Dendritic cell treated with granulocyte-macrophage colony-stimulating factor and Interleukin-4, amounts not matched to agents 40 ng/mL and 50 ng/mL, for 4 days (primary cell): Measurements from ENCODE around the gene TBCD.
"Not testable (repeated sequence)": the region's sequence is repeated elsewhere in the genome, so short reads cannot be mapped to it uniquely, and the experiment has no call there.

Experiments
- H3K27ac Mint-ChIP-seq: one replicate; pipeline ENCODE4 v1.8.0; 2022; ENCODE audit warnings: mild to moderate bottlenecking, mixed read lengths
- H3K27me3 Mint-ChIP-seq: one replicate; pipeline ENCODE4 v1.8.0; 2022; ENCODE audit warnings: mild to moderate bottlenecking, mixed read lengths
- H3K36me3 Mint-ChIP-seq: one replicate; pipeline ENCODE4 v1.8.0; 2022; ENCODE audit warnings: low read depth, mixed read lengths
- H3K4me1 Mint-ChIP-seq: one replicate; pipeline ENCODE4 v1.8.0; 2022; ENCODE audit warnings: low read depth, mixed read lengths
- H3K4me3 Mint-ChIP-seq: one replicate; pipeline ENCODE4 v1.8.0; 2022; ENCODE audit warnings: mild to moderate bottlenecking, moderate library complexity, mixed read lengths
- H3K9me3 Mint-ChIP-seq: one replicate; pipeline ENCODE4 v1.8.0; 2022; ENCODE audit warnings: mixed read lengths
- intact Hi-C: fragments of 100-400 bp; cut with micrococcal nuclease; formaldehyde crosslinking; loops from one replicate; pipeline ENCODE4 v1.15.0; 2022

TBCD gene

DNA sequence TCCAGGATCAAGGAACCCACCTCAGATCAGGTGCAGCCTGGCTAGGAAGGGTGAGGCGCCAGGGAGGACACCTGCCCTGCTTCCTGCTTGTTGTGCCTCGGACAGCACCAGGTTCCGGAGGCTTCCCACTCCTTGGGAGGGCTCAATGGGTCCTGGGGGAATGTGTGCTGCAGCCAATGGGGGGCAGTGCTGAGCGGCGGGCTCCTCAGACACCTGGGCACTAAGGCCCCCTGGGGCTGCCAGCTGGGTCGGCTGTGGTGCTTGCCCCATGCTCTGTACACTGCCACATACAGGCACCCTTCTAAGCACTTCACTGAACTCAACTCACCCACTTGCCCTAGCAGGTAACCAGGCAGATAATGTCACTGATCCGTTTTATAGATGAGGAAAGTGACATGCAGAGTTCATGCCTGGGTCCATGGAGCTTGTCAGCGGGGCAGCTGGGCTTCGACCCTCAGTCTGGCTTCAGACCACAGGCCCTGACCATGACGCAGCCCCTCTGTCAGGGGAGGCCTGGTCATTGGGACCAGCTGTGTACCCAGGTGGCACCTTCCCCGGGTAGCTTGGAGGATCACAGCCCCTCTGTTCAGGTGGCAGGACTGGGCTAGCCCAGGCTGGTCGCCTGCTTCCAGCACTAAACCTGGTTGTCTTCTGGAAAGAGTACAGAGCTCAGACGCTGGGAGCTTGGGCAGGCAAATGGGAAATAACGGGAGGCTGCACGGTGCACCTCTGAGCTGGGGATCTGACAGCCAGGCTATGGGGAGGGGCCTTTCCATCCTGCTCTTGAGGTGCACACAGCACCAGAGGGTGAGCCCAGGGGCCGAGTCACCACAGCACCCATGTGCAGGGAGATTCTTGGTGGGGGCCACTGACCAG is 8.3 kb upstream of the TBCD start:
- Mint-ChIP-seq H3K27me3 (peaks cover 5% of the 10 kb centered on the region), H3K9me3 (peaks cover 37% of the 10 kb centered on the region), H3K4me3 (no peak overlapping the region)

DNA sequence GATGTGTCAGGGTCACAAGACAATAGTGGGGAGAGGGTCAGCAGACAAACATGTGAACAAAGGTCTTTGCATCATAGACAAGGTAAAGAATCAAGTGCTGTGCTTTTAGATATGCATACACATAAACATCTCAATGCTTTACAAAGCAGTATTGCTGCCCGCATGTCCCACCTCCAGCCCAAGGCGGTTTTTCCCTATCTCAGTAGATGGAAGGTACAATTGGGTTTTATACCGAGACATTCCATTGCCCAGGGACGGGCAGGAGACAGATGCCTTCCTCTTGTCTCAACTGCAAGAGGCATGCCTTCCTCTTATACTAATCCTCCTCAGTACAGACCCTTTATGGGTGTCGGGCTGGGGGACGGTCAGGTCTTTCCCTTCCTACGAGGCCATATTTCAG is 7.1 kb upstream of the TBCD start:
- H3K4me1 Mint-ChIP-seq, intact Hi-C loops, H3K4me3 Mint-ChIP-seq, H3K27ac Mint-ChIP-seq: not testable (repeated sequence)
- Mint-ChIP-seq H3K27me3 (peaks cover 11% of the 10 kb centered on the region), H3K36me3 (peaks cover 19% of the 10 kb centered on the region), H3K9me3 (peaks cover 37% of the 10 kb centered on the region)

More for the DNA sequence above, 8.3 kb upstream of the TBCD start:
- no peak overlapping the region for H3K27ac Mint-ChIP-seq
- H3K36me3 Mint-ChIP-seq: peaks cover 21% of the 10 kb centered on the region
- H3K4me1 Mint-ChIP-seq: no peaks in the 10 kb centered on the region
- intact Hi-C loops: no loop called here

DNA sequence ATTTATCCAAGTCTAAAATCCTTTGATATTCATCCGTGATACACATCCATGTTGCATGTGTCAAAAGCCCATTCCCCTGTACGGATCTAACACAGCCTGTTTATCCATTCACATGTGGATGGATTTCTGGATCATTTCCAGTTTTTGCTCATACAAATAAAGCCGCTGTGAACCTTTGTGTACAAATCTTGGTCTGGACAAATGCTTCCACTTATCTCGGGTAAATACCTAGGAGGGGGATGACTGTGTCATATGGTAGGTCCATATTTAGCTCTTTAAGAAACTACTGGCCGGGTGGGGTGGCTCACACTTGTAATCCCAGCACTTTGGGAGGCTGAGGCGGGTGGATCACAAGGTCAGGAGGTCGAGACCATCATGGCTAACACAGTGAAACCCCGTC is 6.3 kb upstream of the TBCD start:
- Mint-ChIP-seq H3K4me3 (no peak overlapping the region), H3K9me3 (peaks cover 31% of the 10 kb centered on the region), H3K27ac (no peak overlapping the region), H3K27me3 (peaks cover 16% of the 10 kb centered on the region), H3K4me1 (no peaks in the 10 kb centered on the region), H3K36me3 (peaks cover 11% of the 10 kb centered on the region)
- intact Hi-C loops: no loop called here

DNA sequence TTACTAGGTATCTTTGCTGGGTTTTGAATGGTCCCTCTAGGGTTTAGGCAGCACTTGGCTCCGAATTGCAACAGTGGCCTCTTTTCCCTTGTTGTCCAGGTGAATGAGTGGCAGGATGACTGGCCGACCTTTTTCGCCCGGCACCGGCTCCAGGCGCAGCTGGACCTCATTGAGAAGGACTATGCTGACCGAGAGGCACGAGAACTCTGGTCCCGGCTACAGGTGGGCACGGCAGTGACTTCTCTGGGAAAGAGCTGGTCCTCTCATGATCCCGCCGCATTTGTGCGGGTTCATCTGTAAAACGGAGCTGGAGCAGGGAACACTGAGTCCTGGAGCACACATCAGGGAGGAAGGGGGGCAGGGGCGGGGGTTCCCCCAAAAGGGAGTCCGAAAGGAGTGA is 3.1 kb upstream of the TBCD start:
- no peak overlapping the region for H3K27ac Mint-ChIP-seq
- H3K4me1 Mint-ChIP-seq: peaks cover 14% of the 10 kb centered on the region
- H3K9me3 Mint-ChIP-seq: peaks cover 19% of the 10 kb centered on the region
- H3K36me3 Mint-ChIP-seq: peaks cover 10% of the 10 kb centered on the region
- intact Hi-C loops: no loop called here
- no peak overlapping the region for H3K4me3 Mint-ChIP-seq
- H3K27me3 Mint-ChIP-seq: peaks cover 17% of the 10 kb centered on the region

DNA sequence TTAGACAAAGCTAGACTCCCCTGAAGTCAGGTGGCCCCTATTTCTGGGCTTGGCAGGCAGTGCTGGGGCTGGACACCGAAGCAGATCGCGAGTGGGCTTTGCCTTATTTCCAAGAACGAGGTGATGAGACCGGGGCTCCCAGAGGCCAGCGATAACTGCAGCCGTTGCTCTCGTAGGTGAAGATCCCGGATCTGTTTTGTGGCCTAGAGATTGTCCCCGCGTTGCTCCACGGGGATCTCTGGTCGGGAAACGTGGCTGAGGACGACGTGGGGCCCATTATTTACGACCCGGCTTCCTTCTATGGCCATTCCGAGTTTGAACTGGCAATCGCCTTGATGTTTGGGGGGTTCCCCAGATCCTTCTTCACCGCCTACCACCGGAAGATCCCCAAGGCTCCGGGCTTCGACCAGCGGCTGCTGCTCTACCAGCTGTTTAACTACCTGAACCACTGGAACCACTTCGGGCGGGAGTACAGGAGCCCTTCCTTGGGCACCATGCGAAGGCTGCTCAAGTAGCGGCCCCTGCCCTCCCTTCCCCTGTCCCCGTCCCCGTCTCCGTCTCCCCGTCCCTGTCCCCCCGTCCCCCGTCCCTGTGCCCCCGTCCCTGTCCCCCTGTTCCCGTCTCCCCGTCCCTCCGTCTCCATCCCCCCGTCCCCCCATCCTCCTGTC is 1.5 kb upstream of the TBCD start:
- Mint-ChIP-seq H3K4me3 (peak overlapping the region; percentile 58), H3K36me3 (peaks cover 10% of the 10 kb centered on the region), H3K4me1 (peaks cover 28% of the 10 kb centered on the region), H3K9me3 (peaks cover 14% of the 10 kb centered on the region), H3K27ac (no peak overlapping the region), H3K27me3 (peaks cover 17% of the 10 kb centered on the region)
- intact Hi-C loops: loop anchor here (2.0 kb wide), 1 partner anchor 102 kb away; the partner anchor contains the start of gene WDR45B

DNA sequence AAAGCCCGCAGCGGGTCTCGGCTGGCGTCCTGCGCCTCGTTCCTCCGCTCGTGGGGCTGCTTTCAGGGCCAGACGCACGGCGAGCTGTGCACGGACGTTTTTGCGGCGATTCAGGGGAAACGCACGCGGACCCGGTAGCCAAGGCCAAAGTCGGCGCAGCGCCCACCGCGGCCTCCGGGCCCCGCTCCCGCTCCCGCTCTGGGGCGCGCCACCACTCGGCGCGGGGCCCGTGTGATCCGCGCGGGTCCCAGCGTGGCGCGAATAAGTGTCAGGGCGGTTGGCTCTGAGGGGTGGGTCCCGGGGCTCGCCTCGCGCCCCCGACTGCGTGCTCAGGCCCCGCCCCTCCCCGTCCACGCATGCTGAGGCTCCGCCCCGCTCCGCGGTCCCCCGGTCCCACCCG is 694 bp upstream of the TBCD start:
- peak overlapping the region; percentile 44 for H3K4me3 Mint-ChIP-seq
- peaks cover 6% of the 10 kb centered on the region for H3K9me3 Mint-ChIP-seq
- peaks cover 10% of the 10 kb centered on the region for H3K36me3 Mint-ChIP-seq
- H3K27me3 Mint-ChIP-seq: peaks cover 17% of the 10 kb centered on the region
- intact Hi-C loops: loop anchor here (1.0 to 2.0 kb wide), 2 partner anchors 35 to 102 kb away; partner anchors contain the start of genes FN3KRP and WDR45B
- peaks cover 34% of the 10 kb centered on the region for H3K4me1 Mint-ChIP-seq
- no peak overlapping the region for H3K27ac Mint-ChIP-seq

DNA sequence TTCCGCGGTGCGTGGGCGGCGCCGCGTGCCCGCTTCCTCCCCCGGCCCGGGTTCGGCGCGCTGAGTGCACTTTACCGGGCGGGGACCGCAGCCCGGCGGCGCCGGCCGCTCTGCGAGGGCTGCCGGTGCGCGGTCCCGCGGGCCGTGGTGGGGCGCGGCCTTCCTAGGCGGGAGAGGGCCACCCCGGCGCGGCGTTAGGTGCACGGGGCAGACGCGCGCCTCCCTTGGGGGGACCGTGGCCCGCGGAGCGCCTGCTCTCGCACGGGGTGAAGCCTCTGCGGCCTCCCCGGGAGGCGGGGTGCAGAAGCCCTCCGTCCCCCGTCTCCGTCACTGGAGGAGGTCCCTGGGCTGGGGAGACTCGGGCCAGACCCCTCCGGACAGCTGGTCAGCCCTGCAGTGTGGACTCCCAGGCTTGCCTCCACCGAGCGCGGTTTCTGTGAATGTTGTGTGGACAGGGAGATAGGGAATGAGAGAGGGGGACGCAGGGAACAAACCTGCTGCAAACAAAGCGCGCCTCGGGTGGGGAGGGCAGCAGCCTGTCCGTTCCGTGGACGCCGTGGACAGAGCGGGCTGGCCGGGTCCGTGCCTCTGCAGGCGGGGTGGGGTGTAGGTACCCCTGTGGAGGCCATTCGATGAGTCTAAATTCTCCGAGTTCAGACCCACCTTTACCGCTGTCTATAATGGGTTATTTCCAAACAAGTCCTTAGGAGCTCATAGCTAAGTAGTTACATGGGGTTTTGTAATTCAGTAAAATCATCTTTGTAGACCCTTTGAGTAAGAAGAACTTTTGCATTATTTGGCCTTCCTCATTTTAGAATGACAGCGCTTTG is 721 bp downstream of the TBCD start:
- H3K27ac Mint-ChIP-seq: peak overlapping the region; percentile 60
- H3K36me3 Mint-ChIP-seq: peaks cover 24% of the 10 kb centered on the region
- H3K4me3 Mint-ChIP-seq: peak overlapping the region; percentile 78
- peaks cover 13% of the 10 kb centered on the region for H3K27me3 Mint-ChIP-seq
- H3K9me3 Mint-ChIP-seq: no peaks in the 10 kb centered on the region
- intact Hi-C loops: no loop called here
- H3K4me1 Mint-ChIP-seq: peaks cover 34% of the 10 kb centered on the region

DNA sequence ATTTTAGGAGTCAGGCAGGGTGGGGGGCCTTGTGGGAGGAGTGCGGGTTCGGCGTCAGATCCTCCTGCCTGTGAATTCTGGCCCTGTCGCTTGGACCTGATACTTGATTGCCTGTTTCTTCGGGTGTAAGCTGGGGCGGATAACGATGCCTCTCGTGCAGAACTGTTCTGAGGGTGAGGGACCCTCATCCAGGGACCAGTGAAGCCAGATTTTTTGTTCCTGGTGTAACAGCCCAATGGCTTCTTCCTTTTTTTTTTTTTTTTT is 1.3 kb downstream of the TBCD start:
- Mint-ChIP-seq H3K4me3 (peak overlapping the region; percentile 78), H3K9me3 (no peaks in the 10 kb centered on the region), H3K4me1 (peaks cover 34% of the 10 kb centered on the region), H3K27me3 (peaks cover 13% of the 10 kb centered on the region), H3K36me3 (peaks cover 25% of the 10 kb centered on the region), H3K27ac (peak overlapping the region; percentile 60)
- intact Hi-C loops: no loop called here

DNA sequence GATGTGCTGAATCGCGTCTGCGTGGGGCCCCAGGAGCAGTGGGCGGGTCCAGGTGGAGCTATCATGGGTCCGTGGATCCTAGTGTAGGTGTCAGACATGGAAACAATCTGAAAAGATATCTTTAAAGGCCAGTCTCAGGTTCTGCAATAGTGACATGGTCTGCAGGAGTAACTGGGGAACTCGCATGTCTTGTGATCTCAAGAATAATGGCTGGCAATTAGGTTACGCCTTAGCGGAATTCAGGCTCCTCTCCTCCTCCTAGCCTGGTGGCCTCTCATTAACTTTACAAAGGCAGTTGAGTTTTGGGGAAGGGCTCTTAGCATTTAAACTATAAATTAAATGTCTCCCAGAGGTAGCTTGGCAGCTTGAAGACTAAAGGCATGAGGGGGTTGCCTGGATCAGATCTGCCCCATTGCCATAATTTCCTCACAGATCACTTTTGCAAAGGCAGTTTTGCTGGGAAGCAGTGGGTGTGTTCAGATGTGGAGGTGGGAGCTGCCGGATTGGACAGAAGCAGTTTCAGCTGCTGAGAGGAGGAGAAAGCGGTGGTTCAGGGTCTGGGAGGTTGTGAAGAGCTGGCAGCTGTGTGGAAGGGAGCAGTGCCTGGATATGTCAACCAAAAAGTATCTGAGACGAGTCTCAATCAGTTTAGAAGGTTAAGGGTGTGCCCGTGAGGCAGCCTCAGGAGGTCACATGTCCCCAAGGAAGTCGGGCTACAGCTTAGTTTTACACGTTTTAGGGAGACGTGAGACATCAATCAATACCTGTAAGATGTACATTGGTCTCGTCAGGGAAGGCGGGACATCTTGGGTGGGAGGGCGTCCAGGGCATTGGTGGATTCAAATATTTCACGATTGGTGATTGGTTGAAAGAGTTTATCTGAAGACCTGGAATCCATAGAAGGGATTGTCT is 2.7 kb downstream of the TBCD start:
- Mint-ChIP-seq H3K4me3 (no peak overlapping the region), H3K9me3 (no peaks in the 10 kb centered on the region), H3K27me3 (peaks cover 6% of the 10 kb centered on the region), H3K4me1 (peaks cover 34% of the 10 kb centered on the region), H3K27ac (no peak overlapping the region), H3K36me3 (peaks cover 31% of the 10 kb centered on the region)
- intact Hi-C loops: no loop called here

DNA sequence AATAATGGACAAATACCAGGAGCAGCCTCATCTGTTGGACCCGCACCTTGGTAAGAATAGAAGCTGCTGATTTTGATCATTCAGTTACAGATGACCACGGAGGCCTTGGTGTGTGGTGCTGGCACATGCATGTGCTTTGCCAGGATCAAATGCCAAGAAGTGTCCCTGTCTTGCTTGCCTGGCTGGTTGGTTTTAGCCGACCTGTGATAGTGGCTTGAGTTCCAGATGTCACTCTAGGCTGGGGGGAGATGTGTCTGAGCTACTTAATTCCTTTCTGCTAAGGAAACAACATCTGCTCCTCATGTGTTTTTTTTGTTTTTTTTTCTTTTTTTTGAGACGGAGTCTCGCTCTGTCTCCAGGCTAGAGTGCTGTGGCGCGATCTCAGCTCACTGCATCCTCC is 4.3 kb downstream of the TBCD start:
- no peak overlapping the region for H3K27ac Mint-ChIP-seq
- H3K27me3 Mint-ChIP-seq: no peaks in the 10 kb centered on the region
- H3K9me3 Mint-ChIP-seq: no peaks in the 10 kb centered on the region
- peaks cover 34% of the 10 kb centered on the region for H3K4me1 Mint-ChIP-seq
- H3K36me3 Mint-ChIP-seq: peaks cover 43% of the 10 kb centered on the region
- no peak overlapping the region for H3K4me3 Mint-ChIP-seq
- intact Hi-C loops: no loop called here

DNA sequence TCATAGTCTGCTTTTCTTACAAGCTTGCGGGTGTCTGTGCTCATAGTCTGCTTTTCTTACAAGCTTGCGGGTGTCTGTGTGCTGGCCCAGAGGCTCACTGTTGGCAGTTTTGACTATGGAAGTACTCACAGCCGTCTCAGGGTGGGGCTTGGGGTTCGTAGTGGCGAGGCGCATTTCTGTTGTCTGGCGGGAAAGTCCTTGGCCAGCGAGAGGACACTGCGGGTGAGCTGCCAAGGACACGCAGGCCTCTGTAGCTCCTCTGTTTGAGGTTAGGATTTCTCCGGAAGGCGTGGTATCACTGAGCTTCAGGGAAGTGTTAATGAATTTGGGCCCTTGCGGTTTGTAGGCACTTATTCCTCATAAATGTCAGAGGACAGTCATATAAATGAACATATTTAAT is 13.5 kb downstream of the TBCD start:
- intact Hi-C loops: no loop called here
- H3K4me1 Mint-ChIP-seq: peaks cover 7% of the 10 kb centered on the region
- H3K36me3 Mint-ChIP-seq: peaks cover 87% of the 10 kb centered on the region
- H3K4me3 Mint-ChIP-seq: no peak overlapping the region
- no peaks in the 10 kb centered on the region for H3K27me3 Mint-ChIP-seq
- H3K27ac Mint-ChIP-seq: no peak overlapping the region
- H3K9me3 Mint-ChIP-seq: no peaks in the 10 kb centered on the region

DNA sequence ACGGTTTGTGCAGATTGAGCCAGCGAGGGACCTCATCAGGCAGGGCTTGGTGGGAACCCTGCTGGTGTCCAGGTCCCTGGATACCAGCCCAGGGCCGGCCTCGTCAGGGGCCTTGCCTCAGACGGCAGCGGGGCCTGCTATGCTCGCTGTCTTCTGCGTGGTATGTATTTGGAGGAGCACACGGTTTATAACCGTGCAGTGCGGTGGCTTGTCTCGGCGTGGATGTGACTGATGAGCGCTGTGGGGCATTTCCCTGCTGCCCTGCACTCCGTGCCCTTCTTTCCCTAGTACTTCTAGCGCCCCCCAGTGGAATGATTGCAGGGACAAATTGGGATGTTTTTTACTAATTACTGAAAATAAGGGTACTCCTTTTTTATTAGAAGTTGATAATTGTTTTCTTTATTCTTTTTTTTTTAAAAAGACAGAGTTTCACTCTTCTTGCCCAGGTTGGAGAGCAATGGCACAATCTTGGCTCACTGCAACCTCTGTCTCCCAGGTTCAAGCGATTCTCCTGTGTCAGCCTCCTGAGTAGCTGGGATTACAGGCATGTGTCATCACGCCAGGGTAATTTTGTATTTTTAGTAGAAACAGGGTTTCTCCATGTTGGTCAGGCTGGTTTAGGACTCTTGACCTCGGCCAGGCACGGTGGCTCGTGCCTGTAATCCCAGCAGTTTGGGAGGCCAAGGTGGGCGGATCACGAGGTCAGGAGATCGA is 15.3 kb downstream of the TBCD start:
- Mint-ChIP-seq H3K9me3 (no peaks in the 10 kb centered on the region), H3K27ac (no peak overlapping the region), H3K4me1 (peaks cover 7% of the 10 kb centered on the region), H3K36me3 (peaks cover 91% of the 10 kb centered on the region), H3K27me3 (no peaks in the 10 kb centered on the region), H3K4me3 (no peak overlapping the region)
- intact Hi-C loops: loop anchor here (1.0 kb wide), 1 partner anchor 99 kb away; no protein-coding TSS in a partner anchor

DNA sequence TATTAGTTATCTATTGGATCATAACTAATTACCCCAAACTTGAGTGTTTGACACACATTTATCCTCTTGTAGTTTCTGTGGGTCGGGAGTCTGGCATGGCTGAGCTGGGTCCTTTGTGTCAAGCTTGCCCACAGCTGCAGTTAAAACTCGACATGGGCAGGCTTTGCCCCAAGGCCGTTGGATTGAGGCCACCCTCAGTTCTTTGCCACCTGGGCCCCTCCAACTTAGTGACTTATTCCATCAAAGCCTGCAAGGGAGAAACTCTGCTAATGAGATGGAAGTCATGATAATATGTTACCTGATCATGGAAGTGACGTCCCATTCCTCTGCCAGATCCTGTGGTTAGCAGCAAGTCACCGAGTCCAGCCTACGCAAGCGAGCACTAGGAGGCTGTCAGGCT is 17.2 kb downstream of the TBCD start:
- no peak overlapping the region for H3K27ac Mint-ChIP-seq
- no peaks in the 10 kb centered on the region for H3K27me3 Mint-ChIP-seq
- peaks cover 92% of the 10 kb centered on the region for H3K36me3 Mint-ChIP-seq
- peaks cover 7% of the 10 kb centered on the region for H3K4me1 Mint-ChIP-seq
- H3K9me3 Mint-ChIP-seq: no peaks in the 10 kb centered on the region
- H3K4me3 Mint-ChIP-seq: no peak overlapping the region
- intact Hi-C loops: no loop called here
